Common myeloid progenitor, CD34-positive (primary cell): ENCODE measurements around the gene ZMAT2.
"Not testable (repeated sequence)": the region's sequence is repeated elsewhere in the genome, so short reads cannot be mapped to it uniquely, and the experiment has no call there.

Experiments used
- CTCF ChIA-PET: fragments of 350-600 bp; sonication (Branson Sonifier 250); formaldehyde crosslinking; loops from one replicate; lab custom pipeline; 2021; ENCODE audit warnings: antibody characterized with exemption; lab: Charles Lee
- POLR2A ChIA-PET: fragments of 350-600 bp; sonication (Branson Sonifier 250); formaldehyde crosslinking; loops from one replicate; lab custom pipeline; 2021; ENCODE audit warnings: antibody characterized with exemption; lab: Charles Lee
- DNase-seq, 3 donors: peaks; one replicate each; pipeline versions ENCODE4 v3.0.0 to v3.0.0-alpha.2; 2013
- H3K27ac ChIP-seq, 2 experiments: 1 replicate in 1 of 2; 2 replicates in 1 of 2; pipeline ENCODE4 v1.7.0; 2013; ENCODE audit warnings: inconsistent platforms in 2 of 2, low read length in 2 of 2, mild to moderate bottlenecking in 2 of 2, low read depth in 1 of 2, moderate library complexity in 1 of 2; ENCODE audit not compliant: severe bottlenecking in 2 of 2, insufficient read depth in 1 of 2, poor library complexity in 1 of 2
- H3K27me3 ChIP-seq, 5 experiments: replicated peaks in 2 of 5; 1 replicate in 3 of 5; 2 replicates in 2 of 5; pipeline versions ENCODE4 v1.6.1 to v1.7.0; 2013; ENCODE audit warnings: low read length in 4 of 5, mild to moderate bottlenecking in 2 of 5, moderate library complexity in 2 of 5, inconsistent platforms in 1 of 5; ENCODE audit not compliant: insufficient read depth in 5 of 5, control insufficient read depth in 4 of 5
- H3K36me3 ChIP-seq, 4 experiments: 1 replicate in 2 of 4; 2 replicates in 2 of 4; pipeline versions ENCODE4 v1.6.1 to v1.7.0; 2013; ENCODE audit warnings: low read length in 3 of 4, control low read depth in 1 of 4, mild to moderate bottlenecking in 1 of 4; ENCODE audit not compliant: control insufficient read depth in 4 of 4, insufficient read depth in 4 of 4
- H3K4me1 ChIP-seq, 4 experiments: 1 replicate in 3 of 4; 2 replicates in 1 of 4; pipeline versions ENCODE4 v1.6.1 to v1.7.1; 2013; ENCODE audit warnings: low read length in 3 of 4, mild to moderate bottlenecking in 3 of 4, control low read depth in 1 of 4, inconsistent platforms in 1 of 4, moderate library complexity in 1 of 4; ENCODE audit not compliant: control insufficient read depth in 4 of 4, insufficient read depth in 4 of 4; ENCODE audit errors: control extremely low read depth in 1 of 4
- H3K4me3 ChIP-seq, 7 experiments: 1 replicate in 4 of 7; 2 replicates in 3 of 7; pipeline versions ENCODE4 v1.5.1 to v1.7.0; 2013; ENCODE audit warnings: mild to moderate bottlenecking in 7 of 7, low read length in 6 of 7, moderate library complexity in 6 of 7, inconsistent platforms in 2 of 7, low read depth in 2 of 7, control low read depth in 1 of 7; ENCODE audit not compliant: insufficient read depth in 4 of 7, control insufficient read depth in 1 of 7; ENCODE audit errors: extremely low read depth in 1 of 7
- H3K9me3 ChIP-seq, 5 experiments: 1 replicate in 4 of 5; 2 replicates in 1 of 5; pipeline versions ENCODE4 v1.6.1 to v1.7.1; 2013; ENCODE audit warnings: low read length in 4 of 5, mild to moderate bottlenecking in 2 of 5, inconsistent platforms in 1 of 5, low read depth in 1 of 5, moderate library complexity in 1 of 5; ENCODE audit not compliant: control insufficient read depth in 4 of 5, insufficient read depth in 2 of 5; ENCODE audit errors: control extremely low read depth in 1 of 5
- WGBS: methylation state at CpG from one replicate; pipeline ENCODE4 v1.1.5; 2013; ENCODE audit not compliant: insufficient coverage; 5-methylcytosine and 5-hydroxymethylcytosine counted together

ZMAT2 gene

DNA sequence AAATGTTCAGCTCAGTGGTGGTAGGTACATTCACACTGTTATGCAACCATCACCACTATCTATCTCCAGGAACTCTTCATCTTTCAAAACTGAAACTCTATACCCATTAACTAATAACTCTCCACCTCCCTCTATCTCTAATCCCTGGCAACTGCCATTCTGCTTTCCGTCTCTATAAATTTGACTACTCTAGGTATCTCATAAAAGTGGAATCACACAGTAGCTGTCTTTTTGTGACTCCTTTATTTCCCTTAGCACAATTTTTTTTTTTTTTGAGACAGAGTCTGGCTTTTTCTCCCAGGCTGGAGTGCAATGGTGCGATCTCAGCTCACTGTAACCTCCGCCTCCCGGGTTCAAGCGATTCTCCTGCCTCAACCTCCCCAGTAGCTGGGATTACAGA, 21.1 kb downstream of the ZMAT2 start:
- H3K36me3 ChIP-seq, H3K4me1 ChIP-seq, POLR2A ChIA-PET, H3K9me3 ChIP-seq, H3K27ac ChIP-seq, H3K4me3 ChIP-seq, DNase-seq: not testable (repeated sequence)
- CTCF ChIA-PET, result interaction anchor here (0.6 to 1.5 kb wide), 6 partner anchors 117 to 929 kb away, joined by 3 to 4 read pairs (median 3); no protein-coding TSS in a partner anchor
- H3K27me3 ChIP-seq, result peaks cover 0 to 13% (median 4%) of the 10 kb centered on the region in 5 experiments
- WGBS, result 100% methylated on average over 1 of the region's 5 CpGs

DNA sequence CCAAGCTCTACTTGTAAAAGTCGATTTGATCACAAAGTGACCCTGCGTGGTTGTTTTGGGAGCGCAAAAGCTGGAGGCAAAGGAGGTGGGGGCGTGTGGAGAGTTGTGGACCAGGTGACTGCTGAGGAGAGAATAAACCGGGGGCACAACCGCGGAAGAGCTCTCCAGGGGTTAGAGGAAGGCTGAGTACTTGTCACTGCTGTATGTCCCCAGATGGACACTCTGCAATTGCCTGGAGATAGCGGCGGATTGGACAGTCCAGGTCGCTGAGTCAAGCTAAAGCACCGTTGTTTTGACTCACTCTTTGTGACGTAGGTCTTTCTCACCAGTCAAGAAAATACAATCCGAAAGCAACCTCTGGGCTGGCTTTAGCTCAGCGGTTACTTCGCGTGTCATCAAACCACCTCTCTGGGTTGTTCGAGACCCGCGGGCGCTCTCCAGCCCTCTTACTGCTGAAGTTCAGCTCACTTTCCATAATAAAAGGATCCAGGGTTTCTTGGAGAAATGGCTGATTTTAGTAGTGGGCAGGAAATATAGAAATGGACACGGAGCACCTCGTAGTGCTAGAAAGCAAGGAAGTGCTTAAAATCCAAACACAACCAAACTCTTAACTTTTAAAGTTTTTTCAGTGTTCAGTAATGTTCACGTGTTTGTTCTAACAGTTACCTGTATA, 25.7 kb downstream of the ZMAT2 start:
- CTCF ChIA-PET, result interaction anchor here (0.8 kb wide), 1 partner anchor 9 kb away, joined by 4 read pairs; no protein-coding TSS in a partner anchor
- POLR2A ChIA-PET, result no interaction called here
- Histone ChIP-seq H3K4me1 (peaks cover 0 to 4% (median 0%) of the 10 kb centered on the region in 4 experiments), H3K27ac (no peak overlapping the region), H3K4me3 (peak overlapping the region in 6 of 7 experiments; percentile 21 to 71 (median 27)), H3K9me3 (no peaks in the 10 kb centered on the region), H3K27me3 (peaks cover 0 to 17% (median 5%) of the 10 kb centered on the region in 5 experiments), H3K36me3 (no peaks in the 10 kb centered on the region)
- 17% methylated on average over 13 of the region's 23 CpGs for WGBS
- peak; percentile 73 to 89 (median 88) for DNase-seq

DNA sequence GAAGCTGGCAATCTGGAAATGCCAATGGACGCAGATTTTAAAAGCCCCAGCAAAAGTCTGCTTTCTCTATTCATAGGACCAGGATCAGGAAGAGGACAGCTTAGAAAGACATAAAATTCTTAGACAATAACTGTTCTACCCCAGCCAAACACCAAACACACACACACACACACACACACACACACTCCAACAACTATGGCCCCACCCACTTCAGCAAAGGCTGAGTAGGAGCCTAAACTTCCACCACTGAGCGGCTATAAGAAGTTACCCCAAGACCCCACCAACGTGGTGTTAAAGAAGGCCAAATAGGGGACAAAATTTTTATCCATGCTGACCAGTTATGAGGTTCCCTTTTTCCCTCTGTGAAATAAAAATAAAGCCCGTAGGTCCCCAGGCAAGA, 32.9 kb downstream of the ZMAT2 start:
- H3K27ac ChIP-seq, result no peak overlapping the region
- H3K4me1 ChIP-seq, result no peaks in the 10 kb centered on the region
- CTCF ChIA-PET, result no interaction called here
- 78% methylated on average over 3 of the region's 4 CpGs for WGBS
- POLR2A ChIA-PET, result no interaction called here
- H3K36me3 ChIP-seq, result no peaks in the 10 kb centered on the region
- H3K9me3 ChIP-seq, result peaks cover 0 to 18% (median 4%) of the 10 kb centered on the region in 5 experiments
- peaks cover 0 to 3% (median 0%) of the 10 kb centered on the region in 5 experiments for H3K27me3 ChIP-seq
- H3K4me3 ChIP-seq, result no peak overlapping the region
- no peak for DNase-seq

DNA sequence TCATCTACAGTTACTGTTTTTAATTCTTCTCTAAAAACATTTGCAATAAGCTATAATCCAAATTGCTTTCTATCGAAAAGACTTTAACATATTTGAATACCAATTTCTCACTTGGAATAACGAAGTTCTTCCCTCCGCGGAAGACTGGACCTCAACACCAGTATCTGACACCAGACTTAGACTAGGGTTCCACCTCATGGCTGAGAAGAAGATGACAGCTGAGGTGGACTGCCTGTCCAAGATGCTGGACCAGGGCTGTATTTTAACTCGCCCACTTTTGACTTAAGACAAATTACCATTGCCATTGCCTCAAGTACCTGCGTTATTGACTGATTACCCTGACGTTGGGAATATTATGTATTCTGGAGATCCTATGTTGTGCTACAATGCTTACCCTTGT, 34.1 kb downstream of the ZMAT2 start:
- Histone ChIP-seq H3K27ac (no peak overlapping the region), H3K4me1 (no peaks in the 10 kb centered on the region), H3K27me3 (peaks cover 0 to 2% (median 0%) of the 10 kb centered on the region in 5 experiments), H3K4me3 (no peak overlapping the region), H3K9me3 (peaks cover 0 to 21% (median 4%) of the 10 kb centered on the region in 5 experiments), H3K36me3 (no peaks in the 10 kb centered on the region)
- 54% methylated on average over 4 of the region's 7 CpGs for WGBS
- no peak for DNase-seq
- POLR2A ChIA-PET, result no interaction called here
- CTCF ChIA-PET, result no interaction called here

DNA sequence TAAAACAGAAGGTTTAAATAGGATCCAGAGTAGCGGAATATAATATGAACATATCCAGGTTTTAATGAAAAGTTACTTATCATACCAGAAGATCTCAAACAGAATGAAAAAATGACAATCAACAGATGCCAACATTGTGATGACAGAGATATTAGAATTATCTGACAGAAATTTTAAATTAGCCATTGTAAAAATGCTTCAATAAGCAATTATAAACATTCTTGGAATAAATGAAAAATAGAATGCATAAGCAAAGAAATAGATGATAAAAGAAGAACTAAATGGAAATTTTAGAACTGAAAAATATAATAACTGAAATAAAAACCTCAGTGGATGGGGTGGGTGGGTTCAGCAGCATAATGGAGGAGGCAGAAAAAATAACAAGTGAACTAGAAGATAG, 37.2 kb downstream of the ZMAT2 start:
- no peaks in the 10 kb centered on the region for H3K4me1 ChIP-seq
- peaks cover 0 to 2% (median 0%) of the 10 kb centered on the region in 5 experiments for H3K27me3 ChIP-seq
- H3K9me3 ChIP-seq, result peaks cover 0 to 36% (median 6%) of the 10 kb centered on the region in 5 experiments
- ChIA-PET POLR2A (no interaction called here), CTCF (no interaction called here)
- WGBS, result no CpG with 5 or more reads among the region's 1 CpG
- no peak for DNase-seq
- no peaks in the 10 kb centered on the region for H3K36me3 ChIP-seq
- H3K4me3 ChIP-seq, result no peak overlapping the region
- H3K27ac ChIP-seq, result no peak overlapping the region

DNA sequence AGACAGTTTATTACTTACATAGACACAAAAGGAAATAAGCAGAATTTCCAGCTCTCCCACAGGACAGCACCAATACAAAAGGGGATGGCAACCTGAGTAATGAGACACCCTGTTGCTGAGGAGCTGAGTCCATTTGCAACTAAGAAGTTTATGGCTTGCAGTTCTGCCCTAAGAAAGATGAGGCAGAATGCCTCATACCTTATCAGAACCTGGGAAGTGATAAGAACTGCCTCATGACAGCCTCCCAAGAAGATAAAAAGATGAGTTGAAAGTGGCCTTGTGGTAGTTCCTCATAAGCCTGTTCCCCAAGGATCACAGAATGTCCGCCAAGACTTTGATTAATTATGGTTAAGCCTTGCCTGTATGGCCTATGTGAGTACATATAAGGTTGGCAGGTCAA, 41.7 kb downstream of the ZMAT2 start:
- Histone ChIP-seq H3K4me1 (no peaks in the 10 kb centered on the region), H3K9me3 (peaks cover 0 to 35% (median 3%) of the 10 kb centered on the region in 5 experiments), H3K27ac (no peak overlapping the region), H3K36me3 (no peaks in the 10 kb centered on the region), H3K4me3 (no peak overlapping the region), H3K27me3 (peaks cover 0 to 2% (median 0%) of the 10 kb centered on the region in 5 experiments)
- CTCF ChIA-PET, result no interaction called here
- POLR2A ChIA-PET, result no interaction called here
- WGBS, result no CpG with 5 or more reads among the region's 1 CpG
- no peak for DNase-seq

DNA sequence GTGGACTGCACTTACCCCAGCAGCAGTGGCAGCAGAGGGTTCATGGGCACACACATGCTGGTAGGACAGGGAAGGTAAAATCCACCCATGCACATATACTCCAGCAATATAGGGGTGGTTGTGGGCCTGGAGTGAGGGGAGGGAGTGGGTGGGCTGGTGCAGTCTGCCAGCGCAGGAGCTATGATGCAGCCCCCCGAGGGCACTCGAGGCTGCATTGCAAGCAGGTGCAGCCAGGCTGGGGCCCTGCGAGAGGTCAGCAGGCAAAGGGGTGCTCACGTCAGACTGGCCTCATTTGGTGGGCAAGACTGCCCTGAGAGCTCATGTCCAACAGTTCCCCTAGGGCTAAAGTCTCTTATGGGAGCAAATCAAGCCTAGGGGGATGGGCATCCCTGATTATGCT, 53.3 kb downstream of the ZMAT2 start:
- Histone ChIP-seq H3K36me3 (no peaks in the 10 kb centered on the region), H3K27me3 (no peaks in the 10 kb centered on the region), H3K9me3 (peaks cover 0 to 55% (median 19%) of the 10 kb centered on the region in 5 experiments), H3K4me1 (no peaks in the 10 kb centered on the region), H3K4me3 (no peak overlapping the region), H3K27ac (no peak overlapping the region)
- CTCF ChIA-PET, result no interaction called here
- DNase-seq, result no peak
- POLR2A ChIA-PET, result no interaction called here
- 84% methylated on average over 3 of the region's 5 CpGs for WGBS
